Measurements from ENCODE around the gene OIP5. TPM values are rescaled to one million over a fixed set of nuclear protein-coding genes. Genes with fewer than 3 reads are reported as not detected.

OIP5 gene
- total and polyA plus RNA-seq, 9 of the 15 experiments (the other 6 are each of a cell fraction or from before 2014, with no cell fraction given), result 8.3 to 54.8 (median 35.3) TPM

DNA sequence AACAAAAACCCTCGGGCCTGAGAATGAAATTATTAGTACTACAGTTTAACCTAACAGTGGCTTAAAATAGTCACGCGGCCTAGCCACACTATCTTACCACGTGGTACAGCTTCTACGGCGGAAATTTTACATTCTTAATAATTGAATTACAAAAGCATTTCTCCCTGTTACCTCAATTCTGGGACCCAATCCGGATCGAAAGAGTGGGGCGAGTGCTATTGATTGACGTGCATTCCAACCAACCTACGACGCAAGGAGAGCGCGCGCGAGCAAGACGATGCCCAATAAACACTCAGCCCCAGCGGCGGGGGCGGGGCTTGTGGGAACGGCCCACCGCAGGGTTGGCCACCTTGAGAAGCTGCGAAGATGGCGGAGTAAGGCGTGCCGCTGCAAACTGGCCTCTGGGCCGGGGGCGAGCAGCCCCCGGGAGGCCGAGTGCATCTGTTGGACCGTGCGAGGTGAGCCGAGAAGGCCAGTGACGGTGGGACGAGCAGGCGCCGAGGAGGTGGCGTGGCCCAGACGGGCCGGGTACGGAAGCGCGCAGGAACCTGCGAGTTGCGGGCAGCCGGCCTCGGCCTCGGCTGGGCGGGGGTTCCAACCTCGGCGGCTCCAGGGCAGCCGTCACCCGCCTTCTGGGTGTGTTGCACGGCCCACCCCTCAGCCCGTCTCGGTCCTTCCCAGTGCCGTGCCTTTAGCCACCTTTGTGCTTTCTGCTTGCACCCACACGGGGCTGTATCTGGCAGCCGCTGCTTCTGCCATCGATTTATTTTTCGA, 48.6 kb downstream of the OIP5 start (continued):
- TF ChIP-seq ZNF407 (IDR thresholded peaks at IDR 0.05; ENCODE audit: low read depth), result peak; percentile 68; the same call in 1 of the 2 replicates
- peak; percentile 77 for TF ChIP-seq MYBL2 (IDR thresholded peaks at IDR 0.05; ENCODE audit: low read depth)
- no peak for TF ChIP-seq MYBL2 (CRISPR knock-in tag; IDR thresholded peaks at IDR 0.05; ENCODE audit: borderline replicate concordance)
- 0 out of 4 replicates have a peak, but pooled peaks of 1 of the 2 experiments have one; percentile 30 for TF ChIP-seq ETV6 (IDR thresholded peaks at IDR 0.05; ENCODE audit: borderline replicate concordance in 1 of 2, low read depth in 2 of 2, low read length in 1 of 2)
- TF ChIP-seq ETV6 (CRISPR knock-in tag; IDR thresholded peaks at IDR 0.05; ENCODE audit: borderline replicate concordance), result 0 out of 2 replicates have a peak, but pooled peaks have one; percentile 55
- 0 out of 2 replicates have a peak, but pooled peaks have one; percentile 44 for TF ChIP-seq NFIC (IDR thresholded peaks at IDR 0.05)
- TF ChIP-seq ZFP30 (CRISPR knock-in tag; IDR thresholded peaks at IDR 0.05; ENCODE audit: borderline replicate concordance), result no peak
- TF ChIP-seq, protein P1, sequence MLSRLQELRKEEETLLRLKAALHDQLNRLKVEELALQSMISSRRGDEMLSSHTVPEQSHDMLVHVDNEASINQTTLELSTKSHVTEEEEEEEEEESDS (CRISPR knock-in tag; IDR thresholded peaks at IDR 0.05), result no peak
- peak; percentile 44; the same call in 1 of the 2 replicates for TF ChIP-seq FOSL1 (tag; conservative IDR thresholded peaks at IDR 0.05)
- TF ChIP-seq PML (IDR thresholded peaks at IDR 0.05; ENCODE audit: low read length), result peak; percentile 72; the same call in 1 of the 2 replicates
- peak; percentile 93 for TF ChIP-seq RB1 (IDR thresholded peaks at IDR 0.05; ENCODE audit: low read depth)
- no peak for TF ChIP-seq ZSCAN32 (CRISPR knock-in tag; IDR thresholded peaks at IDR 0.05)
- TF ChIP-seq TAF9B (IDR thresholded peaks at IDR 0.05; ENCODE audit: partially characterized antibody), result peak; percentile 97
- no peak for TF ChIP-seq EP300 (IDR thresholded peaks at IDR 0.05; ENCODE audit: low read length)
- TF ChIP-seq, protein P2, sequence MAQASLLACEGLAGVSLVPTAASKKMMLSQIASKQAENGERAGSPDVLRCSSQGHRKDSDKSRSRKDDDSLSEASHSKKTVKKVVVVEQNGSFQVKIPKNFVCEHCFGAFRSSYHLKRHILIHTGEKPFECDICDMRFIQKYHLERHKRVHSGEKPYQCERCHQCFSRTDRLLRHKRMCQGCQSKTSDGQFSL (CRISPR knock-in tag; IDR thresholded peaks at IDR 0.05), result peak; percentile 20; the same call in 1 of the 2 replicates
- TF ChIP-seq, protein P2 (tag; IDR thresholded peaks at IDR 0.05), result no peak; a peak in 1 of 4 replicates
- peak; percentile 72 for TF ChIP-seq USF2 (CRISPR knock-in tag; IDR thresholded peaks at IDR 0.05)
- TF ChIP-seq SMAD1 (IDR thresholded peaks at IDR 0.05; ENCODE audit: low read depth, low read length, partially characterized antibody), result peak; percentile 71

Data from K562 (cell line).